Measurements from ENCODE around the gene DGKB.

DGKB gene

GRCh38 chr7:14891289-14891688 is 11.3 kb downstream of the DGKB start:
- Mint-ChIP-seq H3K9me3 (no peaks in the 10 kb centered on the region), H3K27me3 (ENCODE audit: low read depth) (no peaks in the 10 kb centered on the region), H3K4me1 (ENCODE audit: low read depth) (no peaks in the 10 kb centered on the region), H3K27ac (no peak overlapping the region), H3K4me3 (no peak overlapping the region), H3K36me3 (ENCODE audit: low read depth) (no peaks in the 10 kb centered on the region)

- no peaks in the 10 kb centered on the region for H3K4me1 Mint-ChIP-seq (ENCODE audit: low read depth)
- H3K4me3 Mint-ChIP-seq = no peak overlapping the region
- H3K27ac Mint-ChIP-seq = no peak overlapping the region
- no peaks in the 10 kb centered on the region for H3K9me3 Mint-ChIP-seq
- H3K27me3 Mint-ChIP-seq (ENCODE audit: low read depth) = no peaks in the 10 kb centered on the region
- no peaks in the 10 kb centered on the region for H3K36me3 Mint-ChIP-seq (ENCODE audit: low read depth)
Measured at GRCh38 chr7:14888962-14889361, 13.6 kb downstream of the DGKB start.

GRCh38 chr7:14886533-14886932 is 16.0 kb downstream of the DGKB start:
- Mint-ChIP-seq H3K27me3 (ENCODE audit: low read depth) (no peaks in the 10 kb centered on the region), H3K4me1 (ENCODE audit: low read depth) (no peaks in the 10 kb centered on the region), H3K4me3 (no peak overlapping the region), H3K27ac (no peak overlapping the region), H3K36me3 (ENCODE audit: low read depth) (no peaks in the 10 kb centered on the region), H3K9me3 (no peaks in the 10 kb centered on the region)

GRCh38 chr7:14875941-14876587 is 26.5 kb downstream of the DGKB start:
- Mint-ChIP-seq H3K36me3 (ENCODE audit: low read depth) (no peaks in the 10 kb centered on the region), H3K9me3 (no peaks in the 10 kb centered on the region), H3K27me3 (ENCODE audit: low read depth) (no peaks in the 10 kb centered on the region), H3K4me3 (no peak overlapping the region), H3K27ac (no peak overlapping the region), H3K4me1 (ENCODE audit: low read depth) (no peaks in the 10 kb centered on the region)

DNA sequence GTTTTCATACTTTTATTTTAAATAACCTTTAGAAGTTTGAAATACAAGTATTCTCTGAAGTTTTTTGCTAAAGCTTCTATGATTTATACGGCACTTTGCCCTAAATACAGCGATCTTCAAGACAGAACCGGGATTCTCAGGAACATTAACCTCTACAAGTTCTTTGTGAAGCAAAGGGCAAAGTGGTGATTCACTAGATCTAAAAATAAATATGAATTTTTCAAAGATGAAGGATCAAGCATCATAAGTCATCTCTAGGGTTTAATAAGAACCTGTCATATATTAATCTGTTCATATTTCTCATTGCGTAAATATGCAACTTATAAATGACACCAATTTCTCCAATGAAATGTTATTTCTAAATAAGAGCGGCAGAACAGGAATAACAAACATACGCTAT is 30.7 kb downstream of the DGKB start:
- Mint-ChIP-seq H3K27me3 (ENCODE audit: low read depth) (no peaks in the 10 kb centered on the region), H3K4me3 (no peak overlapping the region), H3K9me3 (peaks cover 9% of the 10 kb centered on the region), H3K36me3 (ENCODE audit: low read depth) (no peaks in the 10 kb centered on the region), H3K4me1 (ENCODE audit: low read depth) (no peaks in the 10 kb centered on the region), H3K27ac (no peak overlapping the region)

DNA sequence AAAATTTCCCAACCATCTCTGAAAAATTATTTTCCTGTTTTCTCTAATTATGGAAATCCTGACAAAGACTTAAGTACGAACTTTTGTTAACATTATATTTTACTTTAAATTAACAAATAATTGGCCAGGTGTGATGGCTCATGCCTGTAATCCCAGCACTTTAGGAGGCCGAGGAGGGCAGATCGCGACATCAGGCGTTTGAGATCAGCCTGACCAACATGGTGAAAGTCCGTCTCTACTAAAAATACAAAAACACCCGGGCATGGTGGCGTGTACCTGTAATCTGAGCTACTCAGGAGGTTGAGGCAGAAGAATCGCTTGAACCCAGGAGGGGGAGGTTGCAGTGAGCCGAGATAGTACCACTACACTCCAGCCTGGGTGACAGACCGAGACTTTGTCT is 32.2 kb downstream of the DGKB start:
- Mint-ChIP-seq H3K27me3 (ENCODE audit: low read depth) (no peaks in the 10 kb centered on the region), H3K36me3 (ENCODE audit: low read depth) (no peaks in the 10 kb centered on the region), H3K4me1 (ENCODE audit: low read depth) (no peaks in the 10 kb centered on the region), H3K27ac (no peak overlapping the region), H3K4me3 (no peak overlapping the region), H3K9me3 (peaks cover 9% of the 10 kb centered on the region)

DNA sequence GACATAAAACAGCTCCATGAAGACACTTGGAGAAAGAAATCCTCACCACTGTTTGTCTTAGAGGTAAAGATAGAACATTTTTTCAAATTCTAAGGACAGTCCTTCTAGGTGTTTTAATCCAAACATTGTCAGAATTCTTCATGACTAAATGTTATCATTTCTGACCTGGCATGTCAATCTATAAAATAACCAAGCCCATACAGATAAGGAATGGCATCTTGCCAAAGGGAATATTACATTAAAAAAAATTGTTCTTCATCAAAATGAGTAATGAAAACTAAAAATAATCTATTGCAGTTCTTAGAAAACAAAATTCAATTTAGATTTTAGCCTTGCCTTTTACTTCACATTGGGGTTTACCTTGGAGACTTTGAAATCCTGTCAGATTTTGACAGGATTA is 33.6 kb downstream of the DGKB start:
- Mint-ChIP-seq H3K36me3 (ENCODE audit: low read depth) (no peaks in the 10 kb centered on the region), H3K4me1 (ENCODE audit: low read depth) (no peaks in the 10 kb centered on the region), H3K27ac (no peak overlapping the region), H3K4me3 (no peak overlapping the region), H3K9me3 (peaks cover 9% of the 10 kb centered on the region), H3K27me3 (ENCODE audit: low read depth) (no peaks in the 10 kb centered on the region)

DNA sequence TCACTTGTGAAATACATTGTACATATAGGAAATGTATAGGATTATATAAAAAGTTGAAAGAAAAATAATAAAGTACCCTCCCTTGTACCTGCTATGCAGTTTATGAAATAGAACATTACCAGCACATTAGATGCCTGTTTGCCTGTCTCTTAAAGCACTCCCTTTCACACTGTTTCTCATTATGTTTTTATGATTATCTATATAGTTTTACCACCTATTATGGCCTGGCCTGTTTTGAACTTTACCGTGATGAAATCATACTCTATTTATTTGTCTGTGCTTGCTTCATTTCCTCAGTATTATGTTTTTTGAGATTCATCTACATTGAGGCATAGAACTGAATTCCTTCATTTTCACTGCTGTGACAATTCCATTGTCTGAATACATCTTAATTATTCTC is 41.1 kb downstream of the DGKB start:
- Mint-ChIP-seq H3K27ac (no peak overlapping the region), H3K4me3 (no peak overlapping the region), H3K27me3 (ENCODE audit: low read depth) (no peaks in the 10 kb centered on the region)

DNA sequence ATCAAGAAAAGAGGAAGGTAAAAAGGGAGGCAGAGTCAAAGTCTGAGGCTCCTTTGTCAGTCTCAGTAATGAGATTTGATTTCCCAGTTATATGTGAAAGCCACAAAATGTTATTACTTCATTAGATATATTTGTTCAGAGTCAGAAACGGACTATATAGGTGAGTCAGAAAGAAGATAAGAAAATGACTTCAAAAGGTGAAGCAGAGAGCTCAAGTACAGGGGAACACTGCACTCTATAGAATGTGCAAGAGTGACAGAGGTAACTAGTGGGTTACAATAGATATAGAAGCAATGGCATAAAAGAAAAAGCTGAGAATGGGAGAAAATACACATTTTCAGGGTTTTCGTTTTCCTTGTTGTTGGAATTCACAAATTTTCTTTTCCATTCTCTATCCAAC is 43.3 kb downstream of the DGKB start:
- Mint-ChIP-seq H3K27ac (no peak overlapping the region), H3K9me3 (no peaks in the 10 kb centered on the region), H3K27me3 (ENCODE audit: low read depth) (no peaks in the 10 kb centered on the region), H3K36me3 (ENCODE audit: low read depth) (no peaks in the 10 kb centered on the region), H3K4me3 (no peak overlapping the region), H3K4me1 (ENCODE audit: low read depth) (no peaks in the 10 kb centered on the region)

More for the DNA sequence above, 41.1 kb downstream of the DGKB start:
- Mint-ChIP-seq H3K9me3 (no peaks in the 10 kb centered on the region), H3K36me3 (ENCODE audit: low read depth) (no peaks in the 10 kb centered on the region), H3K4me1 (ENCODE audit: low read depth) (no peaks in the 10 kb centered on the region)

GRCh38 chr7:14858866-14859265 is 43.7 kb downstream of the DGKB start:
- Mint-ChIP-seq H3K9me3 (no peaks in the 10 kb centered on the region), H3K27ac (no peak overlapping the region), H3K36me3 (ENCODE audit: low read depth) (no peaks in the 10 kb centered on the region), H3K4me1 (ENCODE audit: low read depth) (no peaks in the 10 kb centered on the region), H3K4me3 (no peak overlapping the region), H3K27me3 (ENCODE audit: low read depth) (no peaks in the 10 kb centered on the region)

DNA sequence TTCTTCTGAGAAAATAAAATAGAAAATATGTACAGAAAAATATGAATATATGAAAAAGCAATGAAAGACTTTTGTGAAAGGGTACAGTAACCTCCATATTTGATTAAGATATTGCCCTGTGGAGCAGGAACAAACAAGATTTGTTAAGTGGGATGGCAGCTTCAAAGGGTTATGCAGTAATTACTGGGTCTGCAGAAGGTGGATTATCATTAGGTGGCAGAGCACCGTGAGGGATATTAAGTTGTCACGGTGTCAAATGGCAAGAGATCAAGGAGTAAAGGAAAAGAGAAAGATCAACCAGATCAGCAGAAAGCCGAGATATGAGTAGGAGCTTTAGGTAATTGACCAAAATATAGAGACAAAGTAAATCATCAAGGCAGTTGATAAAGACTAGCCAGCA is 44.1 kb downstream of the DGKB start:
- H3K27me3 Mint-ChIP-seq (ENCODE audit: low read depth) = no peaks in the 10 kb centered on the region
- H3K27ac Mint-ChIP-seq = no peak overlapping the region
- no peak overlapping the region for H3K4me3 Mint-ChIP-seq
- no peaks in the 10 kb centered on the region for H3K36me3 Mint-ChIP-seq (ENCODE audit: low read depth)
- H3K9me3 Mint-ChIP-seq = no peaks in the 10 kb centered on the region
- H3K4me1 Mint-ChIP-seq (ENCODE audit: low read depth) = no peaks in the 10 kb centered on the region

DNA sequence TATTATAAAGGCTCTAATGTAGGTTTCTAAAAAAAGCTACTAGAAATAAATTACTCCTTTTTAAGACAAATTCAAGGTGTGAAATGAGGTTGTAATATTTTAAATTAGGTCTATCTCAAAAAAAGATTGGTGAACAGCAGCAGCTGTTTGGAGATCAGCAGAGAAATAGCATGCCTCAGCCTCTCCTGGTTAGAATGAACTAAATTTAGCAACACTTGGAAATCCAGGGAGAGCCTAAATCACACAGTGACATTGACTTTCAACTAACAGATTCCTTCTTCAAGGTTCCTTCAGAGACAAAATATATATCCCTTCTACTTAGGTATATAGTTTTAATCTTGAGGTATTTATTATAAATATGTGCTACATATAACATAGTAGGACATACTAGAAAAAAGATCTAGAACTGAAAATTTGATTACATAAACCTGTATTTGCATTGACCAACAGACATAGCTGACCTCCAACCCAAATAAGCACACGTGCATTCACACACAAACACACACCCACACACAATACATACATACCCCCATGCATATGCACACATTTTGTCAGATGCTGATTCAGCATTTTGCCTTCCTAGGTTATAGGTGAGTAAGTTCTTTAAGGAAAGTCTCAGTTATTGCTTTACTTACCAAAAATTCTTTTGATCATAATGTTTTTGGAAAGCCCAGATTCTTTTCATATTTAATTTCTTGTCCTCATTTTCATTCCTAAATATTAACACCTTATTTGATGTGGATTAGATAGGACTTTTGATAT is 47.3 kb downstream of the DGKB start:
- no peak overlapping the region for H3K27ac Mint-ChIP-seq
- no peaks in the 10 kb centered on the region for H3K9me3 Mint-ChIP-seq
- H3K36me3 Mint-ChIP-seq (ENCODE audit: low read depth) = no peaks in the 10 kb centered on the region
- no peaks in the 10 kb centered on the region for H3K4me1 Mint-ChIP-seq (ENCODE audit: low read depth)
- H3K4me3 Mint-ChIP-seq = no peak overlapping the region
- no peaks in the 10 kb centered on the region for H3K27me3 Mint-ChIP-seq (ENCODE audit: low read depth)

- Mint-ChIP-seq H3K36me3 (ENCODE audit: low read depth) (no peaks in the 10 kb centered on the region), H3K4me3 (no peak overlapping the region), H3K9me3 (no peaks in the 10 kb centered on the region), H3K27me3 (ENCODE audit: low read depth) (no peaks in the 10 kb centered on the region), H3K27ac (no peak overlapping the region), H3K4me1 (ENCODE audit: low read depth) (no peaks in the 10 kb centered on the region)
Measured at GRCh38 chr7:14854471-14854870, 48.1 kb downstream of the DGKB start.

DNA sequence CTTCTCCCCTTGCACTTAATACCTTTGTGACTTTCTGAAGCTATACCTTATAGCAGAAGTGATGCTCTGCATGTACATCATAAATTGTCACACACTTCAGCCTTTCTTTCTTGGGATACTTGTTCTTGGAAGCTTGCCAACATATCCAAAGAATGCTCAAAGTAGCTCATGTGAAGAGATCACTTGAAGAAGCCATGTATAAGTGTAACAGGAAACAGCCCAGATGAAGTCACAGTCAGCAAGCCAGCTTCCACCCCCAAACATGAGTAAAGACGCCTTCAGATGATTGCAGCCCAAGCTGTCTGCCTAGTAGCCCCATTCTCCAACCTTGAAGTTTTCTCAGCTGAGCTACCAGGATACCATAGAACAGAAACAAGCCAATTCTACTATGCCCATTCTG is 50.9 kb downstream of the DGKB start:
- Mint-ChIP-seq H3K36me3 (ENCODE audit: low read depth) (no peaks in the 10 kb centered on the region), H3K9me3 (peaks cover 4% of the 10 kb centered on the region), H3K27ac (no peak overlapping the region), H3K4me3 (no peak overlapping the region), H3K4me1 (ENCODE audit: low read depth) (no peaks in the 10 kb centered on the region), H3K27me3 (ENCODE audit: low read depth) (no peaks in the 10 kb centered on the region)

DNA sequence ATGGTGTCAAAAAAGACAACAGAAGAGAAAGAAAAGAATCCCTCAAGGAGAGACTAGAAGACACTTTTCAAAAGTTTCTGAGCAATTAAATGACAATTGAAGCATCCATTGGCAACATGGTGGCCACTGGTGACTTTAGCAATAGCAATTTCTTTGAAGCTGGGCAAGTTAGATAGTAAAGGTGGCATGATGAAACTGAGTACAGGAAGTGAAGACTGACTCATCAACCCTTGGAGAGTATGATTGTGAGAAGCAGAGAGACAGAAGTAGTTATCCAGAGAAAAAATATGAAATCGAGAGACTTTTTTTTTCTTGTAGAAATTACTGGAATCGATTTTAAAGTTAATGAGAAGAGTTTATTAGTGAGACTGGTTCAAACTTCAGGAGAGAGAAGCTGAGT is 52.5 kb downstream of the DGKB start:
- Mint-ChIP-seq H3K27me3 (ENCODE audit: low read depth) (no peaks in the 10 kb centered on the region), H3K27ac (no peak overlapping the region), H3K9me3 (peaks cover 6% of the 10 kb centered on the region), H3K4me3 (no peak overlapping the region), H3K36me3 (ENCODE audit: low read depth) (no peaks in the 10 kb centered on the region), H3K4me1 (ENCODE audit: low read depth) (no peaks in the 10 kb centered on the region)

All from T-helper 1 cell treated with Interleukin-12 subunit alpha and Interleukin-12 subunit beta and Interleukin-4 antibody, amounts not matched to agents 30 μg/mL and 1 μg/mL, for 36 hours (primary cell).